Esophagus muscularis mucosa (tissue), 4 donors: ENCODE measurements around the gene PLXDC1. TPM values are rescaled to one million over a fixed set of nuclear protein-coding genes. Genes with fewer than 3 reads are reported as not detected.
A peak's percentile ranks its signal among the peaks of the same experiment; 100 is the strongest.

ENCODE experiments used
- DNase-seq: peaks from one replicate; pipeline ENCODE4 v3.0.0-alpha.2; 2017; ENCODE audit errors: extremely low spot score
- H3K27ac ChIP-seq, 4 donors: fragments of 200-600 bp; sonication (generic); replicated peaks in 1 of 4; 1 replicate in 3 of 4; 2 replicates in 1 of 4; pipeline ENCODE4 v1.5.1; 2016 to 2019; ENCODE audit warnings: mild to moderate bottlenecking in 1 of 4
- H3K27me3 ChIP-seq, 4 donors: fragments of 200-600 bp; sonication (generic); one replicate each; pipeline versions ENCODE4 v1.5.1 to v1.6.0; 2016 to 2019
- H3K36me3 ChIP-seq, 4 donors: fragments of 200-600 bp; sonication (generic); one replicate each; pipeline ENCODE4 v1.5.1; 2016 to 2019
- H3K4me1 ChIP-seq, 4 donors: fragments of 200-600 bp; sonication (generic); one replicate each; pipeline ENCODE4 v1.5.1; 2016 to 2019
- H3K4me3 ChIP-seq, 4 donors: fragments of 200-600 bp; sonication (generic); 1 replicate in 2 of 4; 2 replicates in 2 of 4; pipeline ENCODE4 v1.5.1; 2016 to 2019; ENCODE audit warnings: mild to moderate bottlenecking in 4 of 4, moderate library complexity in 1 of 4
- H3K9me3 ChIP-seq, 4 donors: fragments of 200-600 bp; sonication (generic); 1 replicate in 3 of 4; 2 replicates in 1 of 4; pipeline ENCODE4 v1.5.1; 2016 to 2019
- CTCF ChIP-seq, 3 experiments: fragments of 200-600 bp in 2 of 3; fragments of 450-650 bp in 1 of 3; sonication (generic) in 2 of 3; IDR thresholded peaks; one replicate each; pipeline ENCODE4 v1.5.1; 2017 to 2019; ENCODE audit warnings: antibody characterized with exemption in 3 of 3, mild to moderate bottlenecking in 2 of 3, moderate library complexity in 1 of 3
- EP300 ChIP-seq: sonication (generic); formaldehyde crosslinking; IDR thresholded peaks from one replicate; pipeline ENCODE4 v1.6.1; 2017; ENCODE audit warnings: antibody characterized with exemption
- POLR2A ChIP-seq: fragments of 450-650 bp; IDR thresholded peaks from one replicate; pipeline ENCODE4 v1.6.1; 2017; ENCODE audit warnings: antibody characterized with exemption, moderate library complexity, mild to moderate bottlenecking, low read depth
- POLR2AphosphoS5 ChIP-seq, 2 donors: sonication (generic); formaldehyde crosslinking; IDR thresholded peaks; one replicate each; pipeline ENCODE4 v1.6.1; 2017; ENCODE audit warnings: antibody characterized with exemption in 2 of 2
- WGBS: methylation state at CpG from one replicate; pipeline ENCODE4 v1.1.5; 2018; 5-methylcytosine and 5-hydroxymethylcytosine counted together
- intact Hi-C: fragments of 100-400 bp; cut with DNase I; formaldehyde crosslinking; loops from one replicate; pipeline ENCODE4 v1.15.1; 2023
- total RNA-seq, 4 donors: library from RNA; depleted of rRNA; stranded (reverse); fragments of >200 nt; gene quantifications; one replicate each; pipeline versions ENCODE4 v1.1.0 to v1.2.1, GENCODE V29; 2016

PLXDC1 gene
- total RNA-seq, 4 donors from 2014 or later: 7.5 to 17.0 (median 11.0) TPM

DNA sequence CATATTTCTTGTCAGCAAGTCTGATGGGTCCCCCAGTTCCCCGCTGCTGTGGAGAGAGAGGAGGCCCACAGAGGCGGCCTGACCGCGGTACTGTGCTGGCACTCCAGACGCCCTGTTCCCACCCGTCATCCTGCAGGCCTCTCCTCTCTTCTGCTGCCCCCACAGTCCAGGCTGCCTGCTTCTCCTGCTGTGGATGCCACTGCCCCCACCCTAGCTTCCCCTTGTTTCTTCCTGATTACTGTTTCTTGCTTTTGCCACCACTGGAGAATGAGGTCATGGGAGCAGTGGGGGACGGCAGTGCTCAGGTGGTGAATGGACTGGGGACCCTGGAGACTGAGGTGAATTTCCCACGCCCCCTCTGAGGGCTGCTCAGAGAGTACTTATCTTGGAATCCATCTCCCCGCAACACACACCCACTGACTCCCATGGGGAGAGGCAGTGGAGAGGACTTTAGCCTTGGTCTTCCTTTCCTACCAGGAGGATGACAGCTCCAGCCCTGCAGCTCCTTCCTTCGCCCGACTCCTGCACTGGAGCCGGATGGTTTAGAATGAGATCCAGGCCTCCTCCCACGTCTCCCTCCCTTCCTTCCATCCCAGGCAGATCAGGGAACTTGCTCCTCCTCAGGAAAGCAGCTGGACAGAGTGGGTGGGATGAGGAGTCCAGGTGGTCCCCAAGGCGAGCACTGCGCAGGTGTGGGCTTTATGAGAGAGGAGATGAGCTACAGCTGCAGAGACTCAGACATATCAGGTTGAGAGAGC lies 60.4 kb downstream of the PLXDC1 start:
- Histone ChIP-seq H3K27ac (no peak overlapping the region), H3K4me3 (no peak overlapping the region), H3K27me3 (peaks cover 0 to 5% (median 0%) of the 10 kb centered on the region in 4 donors), H3K9me3 (no peaks in the 10 kb centered on the region), H3K36me3 (no peaks in the 10 kb centered on the region), H3K4me1 (peaks cover 11 to 24% (median 15%) of the 10 kb centered on the region in 4 donors)
- no peak for DNase-seq
- intact Hi-C loops: no loop called here
- TF ChIP-seq EP300 (no peak), POLR2A (no peak)
- WGBS: 78% methylated on average over 15 of the region's 15 CpGs

- peaks cover 0 to 5% (median 0%) of the 10 kb centered on the region in 4 donors for H3K27me3 ChIP-seq
- peaks cover 4 to 17% (median 8%) of the 10 kb centered on the region in 4 donors for H3K4me1 ChIP-seq
- H3K4me3 ChIP-seq: no peak overlapping the region
- WGBS: 89% methylated on average over 9 of the region's 9 CpGs
- DNase-seq: no peak
- H3K9me3 ChIP-seq: no peaks in the 10 kb centered on the region
- TF ChIP-seq CTCF (IDR thresholded peaks at IDR 0.05) (no peak), POLR2A (no peak), POLR2AphosphoS5 (IDR thresholded peaks at IDR 0.05) (no peak), EP300 (no peak)
- no peaks in the 10 kb centered on the region for H3K36me3 ChIP-seq
- H3K27ac ChIP-seq: no peak overlapping the region
- intact Hi-C loops: no loop called here
Observed at GRCh38 chr17:39090400-39090799, 61.0 kb downstream of the PLXDC1 start.

DNA sequence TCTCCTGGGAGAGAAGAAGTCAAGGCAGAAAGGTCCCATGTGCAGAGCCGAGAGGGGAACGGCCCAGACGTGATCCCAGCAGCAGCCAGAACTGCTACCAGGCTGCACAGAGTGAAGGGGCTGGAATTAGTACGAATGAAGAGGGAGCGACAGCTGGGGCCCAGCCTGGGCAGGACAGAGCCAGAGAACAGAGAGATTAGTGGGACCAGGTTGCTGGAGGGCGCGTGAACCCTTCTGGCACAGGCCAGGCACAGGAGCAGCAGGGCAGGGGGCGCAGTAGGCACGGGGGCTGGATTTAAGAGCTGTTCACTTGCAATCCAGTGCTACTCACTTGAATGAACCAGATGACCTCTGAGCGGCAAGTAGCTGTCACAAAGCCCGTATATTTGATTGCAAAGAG lies 66.9 kb downstream of the PLXDC1 start:
- H3K27ac ChIP-seq: no peak overlapping the region
- H3K4me3 ChIP-seq: no peak overlapping the region
- WGBS: 86% methylated on average over 11 of the region's 11 CpGs
- no peak for TF ChIP-seq POLR2AphosphoS5 (IDR thresholded peaks at IDR 0.05)
- no peak for TF ChIP-seq POLR2A
- TF ChIP-seq CTCF (IDR thresholded peaks at IDR 0.05): no peak
- no peak for TF ChIP-seq EP300
- intact Hi-C loops: no loop called here
- H3K36me3 ChIP-seq: no peaks in the 10 kb centered on the region
- no peak for DNase-seq
- H3K27me3 ChIP-seq: no peaks in the 10 kb centered on the region
- H3K9me3 ChIP-seq: no peaks in the 10 kb centered on the region
- peaks cover 15 to 39% (median 29%) of the 10 kb centered on the region in 4 donors for H3K4me1 ChIP-seq

DNA sequence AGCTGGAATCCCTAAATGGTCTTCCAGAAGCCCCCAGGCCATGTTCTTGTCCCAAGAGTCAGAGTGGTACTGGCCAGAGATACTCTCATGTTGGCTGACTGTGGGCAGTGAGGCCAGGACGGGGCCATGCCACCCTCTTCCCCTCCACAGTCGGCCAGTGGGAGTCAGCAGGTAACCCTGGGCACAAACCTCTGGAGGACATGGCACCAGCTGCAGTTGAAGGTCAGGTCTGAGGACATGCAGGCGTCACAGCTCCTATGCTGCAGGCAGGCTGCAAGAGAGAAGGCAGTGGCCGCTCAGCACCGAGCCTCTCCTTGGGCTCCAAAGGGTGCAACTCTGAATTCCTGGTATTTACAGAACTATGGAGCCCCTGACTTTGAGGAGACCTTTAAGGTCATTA lies 68.2 kb downstream of the PLXDC1 start:
- Histone ChIP-seq H3K9me3 (no peaks in the 10 kb centered on the region), H3K27ac (peak overlapping the region; percentile 43 to 60 (median 50)), H3K36me3 (no peaks in the 10 kb centered on the region), H3K4me1 (peaks cover 15 to 39% (median 29%) of the 10 kb centered on the region in 4 donors), H3K4me3 (no peak overlapping the region), H3K27me3 (no peaks in the 10 kb centered on the region)
- no peak for DNase-seq
- no peak for TF ChIP-seq POLR2A
- TF ChIP-seq CTCF (IDR thresholded peaks at IDR 0.05): no peak
- no peak for TF ChIP-seq EP300
- TF ChIP-seq POLR2AphosphoS5 (IDR thresholded peaks at IDR 0.05): no peak
- intact Hi-C loops: no loop called here
- WGBS: 100% methylated on average over 2 of the region's 5 CpGs

GRCh38 chr17:39082482-39082881 lies 69.0 kb downstream of the PLXDC1 start:
- Histone ChIP-seq H3K9me3 (no peaks in the 10 kb centered on the region), H3K27me3 (no peaks in the 10 kb centered on the region), H3K27ac (peak overlapping the region; percentile 34 to 60 (median 54)), H3K36me3 (no peaks in the 10 kb centered on the region), H3K4me1 (peaks cover 15 to 39% (median 29%) of the 10 kb centered on the region in 4 donors), H3K4me3 (no peak overlapping the region)
- no peak for DNase-seq
- intact Hi-C loops: no loop called here
- 60% methylated on average over 1 of the region's 1 CpG for WGBS
- no peak for TF ChIP-seq POLR2A
- TF ChIP-seq CTCF (IDR thresholded peaks at IDR 0.05): no peak
- TF ChIP-seq POLR2AphosphoS5 (IDR thresholded peaks at IDR 0.05): no peak
- TF ChIP-seq EP300: no peak
